Measurements from ENCODE around the gene SPDYC.
"Not testable (repeated sequence)": the region's sequence is repeated elsewhere in the genome, so short reads cannot be mapped to it uniquely, and the experiment has no call there.

Gene SPDYC

DNA sequence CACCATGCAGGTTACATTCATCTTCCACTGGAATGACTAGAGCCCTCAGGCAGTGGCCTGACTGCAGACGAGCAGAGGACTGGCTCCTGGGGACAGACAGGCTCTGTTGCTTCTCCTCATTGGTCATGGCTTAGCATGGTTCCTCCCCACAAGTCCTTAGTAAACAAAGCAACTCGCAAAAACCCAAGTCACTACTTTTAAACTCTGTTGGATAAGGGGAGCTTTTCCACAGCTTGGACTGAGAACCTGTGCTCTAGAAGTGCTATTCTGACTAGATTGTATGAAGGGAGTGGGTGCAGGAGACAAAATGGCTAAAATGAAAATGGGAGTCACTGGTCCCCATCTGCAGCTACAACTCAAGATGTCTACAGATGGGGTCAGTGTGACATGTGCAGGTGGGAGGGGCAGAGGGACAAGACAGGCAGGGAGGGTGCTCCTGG lies 4.6 kb downstream of the SPDYC start:
- FAIRE-seq, result not testable (repeated sequence)

DNA sequence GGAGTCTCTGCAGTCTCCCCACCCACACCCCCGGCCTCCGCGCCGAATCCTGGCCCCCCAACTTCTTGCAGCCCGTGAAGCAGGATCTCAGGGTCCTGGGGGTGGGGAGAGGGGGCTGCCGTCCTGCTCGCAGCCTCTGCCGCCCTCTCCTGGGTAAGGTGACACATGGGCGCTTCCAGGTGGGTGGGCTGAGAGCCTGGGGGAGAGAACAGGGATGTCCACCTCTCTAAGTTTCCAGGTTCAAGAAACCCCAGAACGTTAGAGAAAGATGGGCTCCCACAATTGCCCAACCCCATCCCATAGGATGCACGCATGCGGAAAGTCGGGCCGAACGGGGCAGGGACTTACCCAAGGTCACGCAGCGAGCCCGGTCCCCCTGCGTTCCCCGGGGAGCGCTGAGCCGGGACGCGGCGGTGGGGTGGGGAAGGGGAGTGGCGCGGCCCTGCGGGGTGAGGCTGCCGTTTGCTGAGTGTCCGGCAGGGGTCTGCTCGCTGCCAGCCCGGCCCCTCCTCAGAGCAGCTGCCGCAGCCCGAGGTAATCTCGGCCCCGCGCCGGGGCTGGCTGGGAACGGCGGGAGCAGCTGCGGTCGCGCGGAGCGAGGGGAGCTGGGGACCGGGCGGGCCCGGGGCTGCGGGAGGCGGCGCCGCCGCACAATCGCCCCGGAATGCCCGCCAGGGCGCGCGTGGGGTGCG lies 11.0 kb downstream of the SPDYC start:
- FAIRE-seq, result no peak

DNA sequence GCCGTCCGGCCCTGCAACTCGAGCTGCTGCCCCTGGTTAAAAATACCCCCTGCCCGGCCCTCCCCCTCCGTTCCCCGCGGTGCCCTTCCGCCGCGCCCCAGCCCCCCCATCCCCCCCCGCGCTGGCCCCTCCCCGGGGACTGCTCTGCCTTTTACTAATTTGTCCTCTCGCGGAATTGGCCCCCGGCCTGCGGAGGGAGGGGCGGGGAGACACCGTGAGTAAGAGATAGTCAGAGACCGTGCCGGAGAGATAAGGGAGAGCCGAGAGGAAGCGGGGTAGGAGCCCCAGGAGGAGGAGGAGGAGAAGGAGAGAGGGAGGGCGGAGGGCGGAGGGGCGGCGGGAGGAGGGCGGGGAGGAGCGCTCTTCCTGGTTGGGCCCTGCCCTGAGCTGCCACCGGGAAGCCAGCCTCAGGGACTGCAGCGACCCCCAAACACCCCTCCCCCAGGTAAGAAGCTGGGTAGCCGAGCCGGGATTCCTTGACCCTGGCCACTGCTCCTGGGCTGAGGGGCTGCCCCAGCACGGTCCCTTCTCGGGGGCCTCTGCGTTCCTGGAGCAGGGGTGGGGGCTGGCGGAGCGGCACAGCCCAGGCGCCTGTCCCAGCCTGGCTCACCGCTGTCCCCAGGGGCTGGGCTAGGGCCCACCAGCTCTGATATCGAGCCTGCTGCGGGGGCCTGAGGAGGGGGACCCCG lies 11.7 kb downstream of the SPDYC start, which contains the start of gene CAPN1:
Gene CAPN1 (plus strand): TSS at position 360 of the 689 bp plus-strand sequence. CDS start 774 bp downstream, outside the sequence.
- no peak for FAIRE-seq

DNA sequence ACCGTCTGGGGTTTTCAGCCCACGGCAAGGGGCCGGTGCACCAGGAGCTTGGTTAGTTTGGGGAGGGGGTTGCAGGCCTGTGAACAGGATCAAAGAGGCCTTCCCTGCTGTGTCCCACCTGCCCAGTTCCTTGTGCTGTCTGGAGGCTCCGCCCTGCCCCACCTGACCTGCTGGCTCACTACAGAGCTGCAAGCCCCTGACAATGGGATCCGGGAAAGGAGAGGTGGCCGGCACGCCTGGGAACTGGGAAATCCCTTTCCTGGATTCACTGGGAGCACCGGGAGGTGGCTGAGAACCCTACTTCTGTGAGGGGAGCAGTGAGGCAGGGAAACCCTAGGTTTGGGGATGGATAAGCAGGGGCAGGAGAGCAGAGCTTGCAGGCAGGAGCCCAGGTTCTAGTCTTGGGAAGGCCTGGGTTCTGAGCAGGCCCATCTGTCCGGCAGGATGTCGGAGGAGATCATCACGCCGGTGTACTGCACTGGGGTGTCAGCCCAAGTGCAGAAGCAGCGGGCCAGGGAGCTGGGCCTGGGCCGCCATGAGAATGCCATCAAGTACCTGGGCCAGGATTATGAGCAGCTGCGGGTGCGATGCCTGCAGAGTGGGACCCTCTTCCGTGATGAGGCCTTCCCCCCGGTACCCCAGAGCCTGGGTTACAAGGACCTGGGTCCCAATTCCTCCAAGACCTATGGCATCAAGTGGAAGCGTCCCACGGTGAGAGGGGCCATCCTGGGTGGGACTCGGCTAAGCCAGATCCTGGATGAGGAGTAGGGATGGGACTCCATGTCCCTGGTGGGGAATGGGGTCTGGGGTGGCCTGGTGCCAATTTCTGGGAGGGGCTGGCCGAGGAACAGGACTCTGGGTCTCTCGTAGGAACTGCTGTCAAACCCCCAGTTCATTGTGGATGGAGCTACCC lies 12.5 kb downstream of the SPDYC start:
- no peak for FAIRE-seq

DNA sequence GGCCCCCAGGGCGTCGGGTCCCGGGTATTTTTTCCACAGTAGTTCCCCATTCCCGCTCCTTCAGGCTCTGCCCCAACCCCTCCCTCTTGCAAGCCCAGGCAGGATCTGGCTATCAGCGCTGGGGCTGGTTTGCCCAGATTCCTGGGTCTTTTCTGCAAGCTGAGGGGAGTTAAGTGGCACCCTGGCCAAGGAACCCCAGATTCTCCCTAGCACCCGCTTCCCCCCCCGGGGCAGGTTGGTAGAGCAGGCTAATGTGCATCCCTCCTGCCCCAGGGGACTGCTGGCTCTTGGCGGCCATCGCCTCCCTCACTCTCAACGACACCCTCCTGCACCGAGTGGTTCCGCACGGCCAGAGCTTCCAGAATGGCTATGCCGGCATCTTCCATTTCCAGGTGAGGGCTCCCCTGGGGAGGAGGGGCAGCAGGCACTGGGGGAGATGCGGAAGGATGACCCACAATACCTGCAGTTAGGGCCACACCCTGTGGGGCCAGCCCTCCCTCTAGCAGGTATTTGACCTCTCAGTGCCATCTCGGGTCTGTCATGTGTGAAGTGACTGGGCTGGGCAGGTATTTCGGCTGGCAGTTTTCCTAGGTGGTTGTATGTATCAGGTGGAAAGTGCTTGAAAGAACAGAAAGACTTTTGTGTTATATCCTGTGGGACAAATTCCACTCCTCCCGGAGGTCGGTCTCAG lies 13.3 kb downstream of the SPDYC start:
- no peak for FAIRE-seq

DNA sequence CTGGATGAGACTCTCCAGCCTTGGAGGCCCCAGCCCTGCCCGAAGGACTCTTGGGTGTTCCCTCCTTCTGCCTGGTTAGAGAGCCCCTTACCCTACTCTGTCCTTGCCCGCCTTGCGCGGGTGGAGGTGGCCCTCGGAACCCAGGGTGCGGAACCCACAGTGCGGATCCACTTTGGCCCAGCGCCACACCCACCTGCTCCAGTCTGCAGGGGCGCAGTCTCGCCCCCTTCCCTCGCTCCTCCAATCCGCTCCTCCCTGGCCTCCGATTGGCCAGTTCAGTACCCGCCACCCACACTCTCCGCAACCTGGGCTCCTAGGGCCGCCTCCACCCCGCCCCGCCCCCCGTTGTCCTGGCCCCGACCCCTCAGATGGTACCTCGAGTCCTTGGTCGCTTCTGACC lies 14.1 kb downstream of the SPDYC start:
- FAIRE-seq, result no peak

DNA sequence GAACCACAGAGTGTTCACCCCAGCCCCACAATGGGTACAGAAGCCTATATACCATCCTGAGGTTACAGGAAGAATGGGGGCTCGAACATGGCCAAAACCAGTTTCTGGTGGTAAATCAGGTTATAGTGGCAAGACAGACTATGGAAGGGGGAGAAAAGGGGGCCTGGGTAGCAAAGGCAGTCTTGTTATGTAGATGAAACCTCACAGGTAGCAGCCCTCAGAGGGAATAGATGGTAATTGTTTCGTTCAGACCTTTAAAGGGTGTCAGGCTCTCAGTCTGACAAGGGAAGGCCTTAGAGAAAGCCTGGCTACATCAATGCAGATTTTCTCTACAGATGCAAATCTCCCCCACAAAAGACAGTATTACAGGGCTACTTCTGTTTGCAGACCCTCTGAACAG lies 15.1 kb downstream of the SPDYC start:
- no peak for FAIRE-seq

DNA sequence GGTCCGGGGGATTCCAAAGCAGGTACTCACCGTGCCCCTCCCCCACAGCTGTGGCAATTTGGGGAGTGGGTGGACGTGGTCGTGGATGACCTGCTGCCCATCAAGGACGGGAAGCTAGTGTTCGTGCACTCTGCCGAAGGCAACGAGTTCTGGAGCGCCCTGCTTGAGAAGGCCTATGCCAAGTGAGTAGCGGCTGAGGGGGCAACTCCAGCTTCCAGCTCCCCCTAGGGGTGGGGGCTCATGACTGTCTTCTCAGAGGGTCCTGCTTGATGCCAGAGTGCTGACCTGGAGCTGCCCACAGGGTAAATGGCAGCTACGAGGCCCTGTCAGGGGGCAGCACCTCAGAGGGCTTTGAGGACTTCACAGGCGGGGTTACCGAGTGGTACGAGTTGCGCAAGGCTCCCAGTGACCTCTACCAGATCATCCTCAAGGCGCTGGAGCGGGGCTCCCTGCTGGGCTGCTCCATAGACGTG lies 15.9 kb downstream of the SPDYC start:
- FAIRE-seq, result no peak

DNA sequence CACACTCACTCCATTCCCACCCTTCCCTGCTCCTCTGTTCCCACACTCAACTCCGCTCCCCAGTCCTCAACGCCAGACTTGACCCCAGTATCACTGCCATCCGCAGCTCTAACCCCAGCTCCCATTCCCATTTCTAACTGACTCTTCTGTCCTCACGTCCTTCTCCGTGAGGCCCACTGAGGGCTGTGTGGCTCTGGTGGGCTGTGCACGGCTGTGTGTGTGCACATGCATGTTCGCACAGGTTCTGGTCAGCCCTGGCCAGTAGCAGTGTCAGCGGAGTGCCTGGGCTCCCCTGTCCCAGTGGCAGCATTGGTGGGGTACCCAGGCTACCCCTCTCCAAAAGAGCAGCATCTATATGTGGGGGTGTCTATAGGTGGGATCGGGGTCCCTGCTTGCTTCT lies 16.7 kb downstream of the SPDYC start:
- no peak for FAIRE-seq

DNA sequence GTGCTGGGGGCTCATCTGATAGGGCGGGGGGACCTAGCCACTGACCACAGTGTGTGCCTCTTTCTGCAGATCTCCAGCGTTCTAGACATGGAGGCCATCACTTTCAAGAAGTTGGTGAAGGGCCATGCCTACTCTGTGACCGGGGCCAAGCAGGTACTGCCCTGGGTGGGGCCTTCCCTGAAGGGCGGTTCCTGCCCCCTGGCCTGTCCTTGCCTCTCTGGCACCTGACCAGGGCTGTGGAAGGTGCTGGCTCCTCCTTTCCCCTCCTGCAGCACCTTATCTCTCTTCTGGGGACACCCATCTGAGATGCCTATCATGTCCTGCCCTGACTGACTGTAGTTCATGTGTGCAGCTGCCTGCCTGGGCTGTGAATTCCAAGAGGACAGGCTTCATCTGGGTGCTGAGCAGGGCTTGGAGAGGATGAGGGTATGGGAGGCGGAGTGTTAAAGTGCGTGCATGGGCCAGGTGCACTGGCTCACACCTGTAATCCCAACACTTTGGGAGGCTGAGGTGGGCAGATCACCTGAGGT lies 17.2 kb downstream of the SPDYC start:
- FAIRE-seq, result no peak

DNA sequence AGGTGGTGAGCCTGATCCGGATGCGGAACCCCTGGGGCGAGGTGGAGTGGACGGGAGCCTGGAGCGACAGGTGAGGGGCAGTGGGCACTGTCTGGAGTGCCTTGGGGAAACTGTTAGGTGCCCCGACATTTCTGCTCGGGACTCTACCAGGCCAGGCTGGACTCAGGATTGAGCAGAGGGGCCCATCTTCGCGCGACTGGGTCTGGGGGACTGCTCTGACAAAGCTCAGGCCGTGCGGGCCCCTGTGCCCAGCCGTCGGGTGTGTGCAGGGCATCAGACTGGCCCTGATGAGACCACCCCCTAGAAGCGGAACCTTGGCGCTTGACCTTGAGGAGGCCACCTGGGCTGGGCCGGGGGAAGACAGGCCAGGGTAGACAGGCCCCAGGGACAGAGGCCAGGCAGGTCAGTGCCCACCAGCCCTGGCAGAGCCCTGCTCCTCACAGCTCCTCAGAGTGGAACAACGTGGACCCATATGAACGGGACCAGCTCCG lies 18.0 kb downstream of the SPDYC start:
- FAIRE-seq, result no peak

DNA sequence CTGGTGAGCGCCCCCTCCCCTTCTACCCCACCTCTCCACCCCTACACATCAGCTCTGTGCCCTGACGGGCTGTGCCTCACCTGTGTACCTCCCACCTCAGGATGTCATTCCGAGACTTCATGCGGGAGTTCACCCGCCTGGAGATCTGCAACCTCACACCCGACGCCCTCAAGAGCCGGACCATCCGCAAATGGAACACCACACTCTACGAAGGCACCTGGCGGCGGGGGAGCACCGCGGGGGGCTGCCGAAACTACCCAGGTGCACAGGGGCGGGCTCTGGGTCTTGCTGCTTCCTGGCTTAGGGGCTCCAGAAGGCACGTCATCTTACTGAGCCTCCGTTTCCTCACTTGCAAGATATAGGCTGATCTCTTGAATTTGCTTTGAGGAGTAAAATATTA lies 18.5 kb downstream of the SPDYC start:
- no peak for FAIRE-seq

DNA sequence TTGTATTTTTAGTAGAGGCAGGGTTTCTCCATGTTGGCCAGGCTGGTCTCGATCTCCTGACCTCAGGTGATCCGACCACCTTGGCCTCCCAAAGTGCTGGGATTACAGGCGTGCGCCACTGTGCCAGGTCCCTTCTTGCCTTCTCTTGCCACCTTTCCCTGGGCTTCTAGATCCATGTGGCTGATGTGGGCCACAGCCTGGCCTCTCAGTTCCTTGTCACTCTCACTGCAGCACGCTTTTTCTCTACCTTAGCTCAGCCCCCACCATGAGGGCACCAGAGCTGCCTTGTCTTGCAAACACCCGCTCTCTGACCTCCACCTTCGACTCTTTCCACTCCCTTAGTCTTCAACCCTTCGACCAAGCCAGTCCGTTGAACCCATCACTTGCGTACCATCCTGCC lies 19.2 kb downstream of the SPDYC start:
- no peak for FAIRE-seq

DNA sequence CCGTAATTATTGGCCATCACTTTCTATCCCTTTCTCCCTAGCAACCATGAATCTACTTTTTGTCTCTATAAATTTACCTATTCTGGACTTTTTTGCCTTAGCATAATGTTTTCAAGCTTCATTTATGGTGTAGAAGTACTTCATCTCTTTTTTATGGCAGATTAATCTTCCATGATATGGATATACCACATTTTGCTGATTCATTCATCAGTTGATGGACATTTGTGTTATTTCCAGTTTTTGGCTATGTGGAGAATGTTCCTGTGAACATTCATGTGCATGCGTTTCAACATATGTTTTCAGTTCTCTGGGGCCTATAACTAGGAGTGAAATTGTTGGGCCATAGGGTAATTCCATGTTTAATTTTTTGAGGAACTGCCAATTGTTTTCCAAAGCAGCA lies 24.5 kb downstream of the SPDYC start:
- no peak for FAIRE-seq

DNA sequence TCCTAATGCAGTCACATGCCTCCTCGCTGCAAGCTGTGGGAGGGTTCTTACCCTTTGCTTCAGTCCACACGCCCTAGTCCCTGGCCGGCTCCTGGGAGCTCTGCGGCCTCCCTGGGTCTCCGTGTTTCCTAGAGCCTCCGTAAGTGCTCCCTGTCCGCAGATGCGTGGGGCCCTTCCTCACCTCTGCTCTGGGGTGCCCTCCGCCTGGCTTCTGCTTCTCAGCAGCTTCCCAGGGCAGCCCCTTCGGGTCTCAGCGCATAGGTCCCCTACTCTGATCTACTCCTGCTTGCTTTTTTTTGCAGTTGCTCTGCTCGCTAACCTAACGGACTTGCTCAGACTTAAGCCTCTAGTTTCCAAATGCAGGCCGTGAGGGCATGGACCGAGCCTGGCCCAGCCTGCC lies 34.1 kb downstream of the SPDYC start:
- no peak for FAIRE-seq

DNA sequence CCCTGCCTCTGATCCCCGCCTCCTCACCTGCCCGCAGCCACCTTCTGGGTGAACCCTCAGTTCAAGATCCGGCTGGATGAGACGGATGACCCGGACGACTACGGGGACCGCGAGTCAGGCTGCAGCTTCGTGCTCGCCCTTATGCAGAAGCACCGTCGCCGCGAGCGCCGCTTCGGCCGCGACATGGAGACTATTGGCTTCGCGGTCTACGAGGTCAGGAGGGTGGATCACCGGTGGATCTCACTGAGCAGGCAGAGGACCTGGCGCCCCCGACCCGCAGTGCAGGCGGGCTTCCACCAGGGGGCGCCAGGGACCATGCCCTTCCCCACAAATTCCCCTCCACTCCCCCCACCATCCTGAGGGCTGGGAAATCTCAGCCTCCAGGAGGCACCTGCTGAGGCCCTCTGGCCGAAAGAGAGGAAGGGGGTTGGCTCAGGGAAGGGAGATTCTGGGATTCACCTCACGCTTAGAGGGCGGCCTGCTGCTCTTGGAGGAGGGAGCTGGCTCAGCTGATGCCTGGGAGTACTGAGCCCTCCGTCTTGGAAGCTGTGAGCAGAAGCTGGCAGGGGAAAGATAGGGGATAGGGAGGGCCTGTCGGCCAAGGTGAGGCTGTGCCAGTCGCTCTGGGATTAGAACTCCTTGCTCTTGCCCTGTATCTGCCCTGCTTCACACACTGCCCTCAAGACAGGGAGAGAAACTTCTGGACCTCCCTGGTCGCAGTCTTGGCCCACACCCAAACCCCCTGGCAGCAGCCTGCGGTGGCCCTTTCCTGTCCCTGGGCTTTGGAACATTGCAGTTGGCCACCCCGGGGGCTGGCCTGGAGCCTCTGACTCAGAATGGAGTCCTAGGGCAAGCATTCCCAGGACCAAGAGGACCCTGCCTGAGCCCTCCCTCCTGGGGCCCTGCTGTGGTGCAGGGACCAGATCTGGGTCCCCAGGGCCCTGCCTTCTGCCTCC lies 34.9 kb downstream of the SPDYC start:
- no peak for FAIRE-seq

DNA sequence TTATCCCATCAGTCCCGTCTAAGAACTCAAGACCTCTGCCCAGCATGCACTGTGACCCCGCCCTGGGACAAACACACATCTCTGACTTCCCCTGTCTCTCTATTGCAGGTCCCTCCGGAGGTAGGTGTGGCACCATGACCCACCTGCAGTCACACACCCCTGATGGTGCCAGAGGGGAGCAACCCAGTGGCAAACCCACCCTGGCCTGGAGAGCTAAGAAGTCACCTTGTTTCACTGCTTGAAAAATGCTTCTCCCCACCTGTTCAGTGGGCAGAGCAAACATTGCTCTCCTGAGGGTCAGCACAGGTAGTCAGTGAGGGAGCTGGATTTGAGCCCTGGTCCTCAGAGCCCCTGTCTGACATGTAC lies 35.6 kb downstream of the SPDYC start:
- FAIRE-seq, result no peak

DNA sequence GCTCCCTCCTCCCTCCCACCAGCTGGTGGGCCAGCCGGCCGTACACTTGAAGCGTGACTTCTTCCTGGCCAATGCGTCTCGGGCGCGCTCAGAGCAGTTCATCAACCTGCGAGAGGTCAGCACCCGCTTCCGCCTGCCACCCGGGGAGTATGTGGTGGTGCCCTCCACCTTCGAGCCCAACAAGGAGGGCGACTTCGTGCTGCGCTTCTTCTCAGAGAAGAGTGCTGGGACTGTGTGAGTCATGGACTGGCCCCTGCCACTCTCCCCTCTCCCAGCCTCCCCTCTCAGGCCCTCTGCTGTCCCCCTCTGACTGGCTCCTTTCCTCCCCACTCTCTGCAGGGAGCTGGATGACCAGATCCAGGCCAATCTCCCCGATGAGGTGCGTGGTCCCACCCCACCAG lies 36.4 kb downstream of the SPDYC start:
- FAIRE-seq, result no peak

DNA sequence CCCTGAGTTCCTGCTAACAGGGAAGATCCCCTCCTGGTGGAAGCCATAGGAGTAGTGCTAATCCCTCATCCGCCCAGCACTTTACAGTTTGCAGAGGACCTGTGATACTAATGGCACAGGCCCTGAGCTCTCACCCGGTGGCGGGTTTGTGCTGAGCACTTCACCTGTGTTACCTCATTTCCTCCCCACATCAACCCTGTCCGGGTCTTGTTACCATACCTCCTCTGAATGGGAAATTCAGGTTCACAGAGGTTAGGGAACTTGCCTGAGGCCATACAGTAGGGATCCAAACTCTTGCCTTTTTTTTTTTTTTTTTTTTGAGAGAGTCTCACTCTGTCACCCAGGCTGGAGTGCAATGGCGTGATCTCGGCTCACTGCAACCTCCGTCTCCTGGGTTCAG lies 36.9 kb downstream of the SPDYC start:
- no peak for FAIRE-seq

DNA sequence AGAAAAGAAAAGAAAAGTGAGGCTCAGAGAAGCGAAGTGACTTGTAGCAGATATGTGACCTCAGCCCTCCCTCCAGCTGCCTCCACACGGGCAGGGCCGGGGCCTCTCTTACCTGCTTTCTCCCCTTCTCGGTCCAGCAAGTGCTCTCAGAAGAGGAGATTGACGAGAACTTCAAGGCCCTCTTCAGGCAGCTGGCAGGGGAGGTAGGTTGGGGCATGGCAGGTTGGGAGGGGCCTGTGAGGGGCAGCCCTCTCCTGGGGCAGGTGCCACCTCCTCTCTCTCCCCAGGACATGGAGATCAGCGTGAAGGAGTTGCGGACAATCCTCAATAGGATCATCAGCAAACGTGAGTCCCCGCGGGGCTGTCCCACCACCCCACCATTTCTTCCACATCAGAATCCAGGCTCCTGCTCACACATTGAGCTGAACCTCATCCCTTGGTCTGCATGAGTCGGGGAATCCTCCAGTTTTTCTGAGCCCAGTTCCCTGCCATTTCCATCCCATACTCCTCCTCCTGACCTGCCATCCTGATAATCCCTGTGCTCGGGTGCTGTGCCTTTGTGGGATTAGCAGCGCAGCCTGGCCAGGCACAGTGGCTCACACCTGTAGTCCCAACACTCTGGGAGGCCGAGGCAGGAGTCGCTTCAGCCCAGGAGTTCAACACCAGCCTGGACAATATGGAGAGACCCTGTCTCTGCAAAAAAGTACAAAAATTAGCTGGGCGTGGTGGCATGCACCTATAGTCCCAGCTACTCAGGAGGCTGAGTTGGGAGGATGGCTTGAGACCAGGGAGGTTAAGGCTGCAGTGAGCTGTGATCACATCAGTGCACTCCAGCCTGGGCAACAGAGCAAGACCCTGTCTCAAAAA lies 38.1 kb downstream of the SPDYC start:
- FAIRE-seq, result no peak

Data from islet of Langerhans (tissue), 1 donor.